CD4-positive, alpha-beta T cell treated with Interleukin-4 for 4 hours (primary cell): ENCODE data around the gene PDZD4.
"Not testable (repeated sequence)": the region's sequence is repeated elsewhere in the genome, so short reads cannot be mapped to it uniquely, and the experiment has no call there.

Experiments
- DNase-seq: peaks from one replicate; pipeline ENCODE4 v3.0.0-alpha.2; 2020

Gene PDZD4

DNA sequence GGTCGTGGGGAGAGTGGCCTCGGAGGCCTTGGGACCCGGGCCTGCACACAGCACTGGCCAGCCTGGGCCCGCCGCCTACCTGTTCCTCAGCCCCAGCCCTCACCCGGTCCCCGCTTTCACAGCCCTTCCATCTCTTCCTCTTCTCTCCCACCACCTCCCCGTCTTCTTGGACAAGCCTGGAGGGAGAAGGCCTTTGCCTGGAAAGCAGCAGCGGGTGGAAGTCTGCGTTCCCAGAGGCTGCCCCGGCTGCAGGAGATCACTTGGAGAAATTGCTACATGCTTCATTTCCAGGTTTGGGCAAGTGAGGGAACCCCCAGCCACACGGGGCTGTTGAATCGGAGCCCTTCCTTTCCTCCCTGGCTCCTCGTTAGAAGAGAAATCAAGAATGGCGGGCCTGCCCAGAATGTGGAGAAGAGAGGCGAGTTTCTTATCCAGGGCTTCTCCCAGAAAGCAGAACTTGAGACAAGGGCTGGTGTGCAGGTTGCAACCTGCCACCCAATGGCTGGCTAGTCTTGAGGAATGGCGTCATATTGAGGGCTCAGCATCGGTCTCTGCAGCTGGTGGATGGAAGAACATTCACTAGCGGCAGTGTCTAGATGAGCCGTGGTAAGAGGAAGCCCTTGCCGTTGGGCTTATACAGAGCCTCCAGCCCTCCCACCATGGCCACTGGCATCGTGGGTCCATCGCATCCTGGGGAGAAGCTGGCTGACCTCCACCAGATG lies 1.2 kb upstream of the PDZD4 start:
- DNase-seq = no peak

- no peak for DNase-seq
Observed at GRCh38 chrX:153830640-153831428, 490 bp upstream of the PDZD4 start.

GRCh38 chrX:153829549-153829798 lies 870 bp downstream of the PDZD4 start:
- no peak for DNase-seq

GRCh38 chrX:153828723-153829548 lies 1.4 kb downstream of the PDZD4 start:
- DNase-seq = no peak

GRCh38 chrX:153828308-153828707 lies 2.0 kb downstream of the PDZD4 start:
- DNase-seq = no peak

GRCh38 chrX:153827903-153828302 lies 2.4 kb downstream of the PDZD4 start:
- no peak for DNase-seq

GRCh38 chrX:153827016-153827415 lies 3.3 kb downstream of the PDZD4 start:
- DNase-seq = no peak

GRCh38 chrX:153825042-153825441 lies 5.3 kb downstream of the PDZD4 start:
- no peak for DNase-seq

- DNase-seq = no peak
Observed at GRCh38 chrX:153824348-153824747, 6.0 kb downstream of the PDZD4 start.

DNA sequence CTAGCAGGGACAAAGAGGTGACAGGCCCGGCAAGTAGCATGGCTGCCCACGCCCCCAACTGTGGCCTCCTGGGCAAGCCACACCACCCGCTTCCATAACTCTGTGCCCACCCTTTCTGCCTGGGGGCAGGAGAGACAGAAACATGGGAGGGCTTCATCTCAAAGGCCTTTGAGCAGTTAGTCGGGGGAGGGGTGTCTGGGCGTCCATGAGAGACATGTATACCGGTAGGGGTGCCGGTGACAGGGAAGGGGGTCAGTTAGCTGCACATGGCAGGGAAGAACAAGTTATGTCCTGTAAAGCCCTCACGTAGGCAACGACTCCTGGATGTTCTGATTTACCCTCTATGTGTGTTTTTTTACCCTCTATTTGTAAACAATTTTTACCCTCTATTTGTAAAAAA lies 9.3 kb downstream of the PDZD4 start:
- no peak for DNase-seq

DNA sequence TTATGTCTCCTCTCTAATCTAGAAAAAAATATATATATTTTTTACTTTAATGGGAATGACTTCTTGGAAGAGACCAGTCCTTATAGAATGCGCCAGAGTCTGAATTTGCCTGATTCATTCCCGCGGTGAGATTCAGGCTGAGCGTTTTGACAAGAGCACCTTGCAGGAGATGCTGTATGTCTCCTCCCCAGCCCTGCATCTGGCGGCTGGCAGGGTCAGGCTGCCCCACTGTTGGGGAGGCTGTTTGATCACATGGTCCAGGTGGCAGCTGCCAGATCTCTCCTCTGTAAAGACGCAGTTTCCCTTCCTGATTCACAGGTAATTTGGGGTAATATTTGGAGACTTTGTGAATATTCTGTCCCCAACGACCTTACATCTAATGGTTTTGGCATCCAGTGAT lies 9.7 kb downstream of the PDZD4 start:
- DNase-seq = no peak

- no peak for DNase-seq
Observed at GRCh38 chrX:153819384-153820040, 10.8 kb downstream of the PDZD4 start.

GRCh38 chrX:153818571-153819383 lies 11.6 kb downstream of the PDZD4 start:
- peak; percentile 14 for DNase-seq

GRCh38 chrX:153818064-153818463 lies 12.3 kb downstream of the PDZD4 start:
- not testable (repeated sequence) for DNase-seq

DNA sequence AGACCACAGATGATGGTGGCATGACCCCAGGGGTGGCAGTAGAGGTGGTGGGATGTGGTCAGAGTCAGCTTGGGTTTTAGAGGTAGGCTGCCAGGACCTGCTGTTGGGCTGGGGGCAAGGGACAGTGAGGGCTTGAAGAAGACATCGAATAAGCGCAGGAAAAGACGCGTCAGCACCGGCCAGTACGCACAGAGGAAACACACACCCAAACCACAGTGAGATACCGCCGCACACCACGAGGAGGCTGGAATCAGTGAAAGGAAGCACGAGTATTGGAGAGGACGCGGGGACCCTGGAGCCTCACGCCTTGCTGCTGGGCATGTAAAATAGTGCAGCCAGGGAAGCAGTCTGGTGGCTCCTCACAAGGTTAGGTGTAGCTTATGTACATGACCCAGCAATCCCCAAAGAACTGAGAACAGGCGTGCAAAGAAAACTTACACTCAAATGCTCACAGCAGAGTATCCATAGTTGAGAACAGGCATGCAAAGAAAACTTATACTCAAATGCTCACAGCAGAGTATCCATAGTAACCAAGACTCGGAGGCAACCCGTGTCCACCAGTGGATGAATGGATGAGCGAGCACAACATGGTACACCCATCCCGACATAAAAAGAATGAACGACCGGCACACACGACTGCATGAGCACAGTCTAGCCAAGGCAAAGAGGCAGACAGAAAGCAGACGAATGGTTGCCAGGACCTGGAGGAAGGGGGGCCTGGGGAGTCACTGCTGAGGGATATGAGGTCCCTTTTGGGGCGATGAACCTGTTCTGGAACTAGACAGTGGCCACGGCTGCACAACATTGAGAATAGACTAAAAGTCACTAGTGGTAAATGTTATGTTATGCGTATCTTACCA lies 13.3 kb downstream of the PDZD4 start:
- DNase-seq = peak; percentile 13

DNA sequence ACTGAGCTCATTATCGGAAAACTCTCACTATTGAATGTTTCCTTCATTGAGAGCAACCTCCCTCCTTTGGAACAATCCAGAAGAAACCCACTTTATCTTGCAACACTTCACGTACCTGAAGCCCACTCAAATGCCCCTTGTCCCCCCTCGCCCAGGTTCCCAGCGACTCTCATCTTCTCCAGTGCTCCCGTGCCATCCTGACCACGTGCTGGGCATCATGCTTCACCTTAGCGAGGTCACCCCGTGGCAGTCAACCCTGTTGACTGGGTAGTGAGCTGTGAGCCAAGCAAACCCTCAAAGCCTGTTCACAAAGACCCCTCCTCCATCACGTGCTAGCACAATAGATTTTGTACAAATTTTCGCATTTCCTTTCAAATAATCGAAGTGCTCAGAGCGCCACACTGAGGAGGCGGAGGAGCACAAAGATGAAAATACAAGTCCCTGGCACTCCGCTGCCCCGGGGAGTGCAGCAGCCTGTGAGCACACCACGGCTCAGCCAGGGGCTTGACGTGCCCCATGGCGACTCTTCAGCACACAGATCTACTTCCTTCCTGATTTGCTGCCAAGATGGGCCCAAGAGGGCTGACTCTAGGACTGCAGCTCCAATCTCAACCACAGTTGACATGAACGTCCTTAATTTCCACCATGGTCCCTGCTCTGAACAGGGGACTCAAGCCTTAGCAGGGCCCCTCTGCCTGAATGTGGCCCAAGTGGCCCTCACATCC lies 15.6 kb downstream of the PDZD4 start:
- DNase-seq = no peak

DNA sequence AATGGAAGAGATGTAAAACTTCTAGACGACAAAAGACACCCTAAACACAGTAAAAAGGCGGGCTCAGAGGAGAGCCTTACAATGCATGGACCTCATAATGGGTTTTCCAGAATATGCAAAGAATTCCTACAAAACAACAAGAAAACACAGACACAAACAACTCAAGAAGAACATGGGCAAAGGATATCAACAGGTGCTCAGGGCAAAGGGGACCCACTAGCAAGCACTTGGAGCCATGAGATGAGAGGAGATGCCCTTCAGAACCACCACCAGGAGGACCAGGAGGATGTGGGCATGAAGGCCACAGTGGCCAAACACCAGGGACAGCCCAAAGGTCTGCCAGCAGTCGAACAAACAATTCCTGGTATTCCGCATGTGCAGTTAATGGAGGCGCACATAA lies 17.2 kb downstream of the PDZD4 start:
- no peak for DNase-seq

- DNase-seq = no peak
Observed at GRCh38 chrX:153812220-153812619, 18.1 kb downstream of the PDZD4 start.

DNA sequence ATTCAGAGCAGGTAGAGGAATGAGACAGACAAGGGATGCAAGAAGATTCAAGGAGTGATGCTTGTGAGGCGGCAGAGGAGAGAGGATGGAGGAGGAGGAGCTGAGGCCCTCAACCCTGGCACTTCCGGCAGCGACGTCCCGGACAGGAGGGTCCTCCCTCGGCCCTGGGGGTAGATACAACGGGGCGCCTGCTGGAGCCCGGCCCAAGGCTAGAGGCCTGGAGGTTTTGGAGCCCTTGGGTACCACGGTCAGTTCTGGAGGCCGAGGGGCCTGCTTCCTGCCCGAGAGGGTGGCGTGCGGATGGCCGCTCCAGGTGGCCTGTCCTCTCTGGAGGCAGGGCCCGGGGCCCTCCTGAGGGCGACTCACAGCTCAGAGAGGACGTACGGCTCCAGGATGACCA lies 22.4 kb downstream of the PDZD4 start:
- no peak for DNase-seq

DNA sequence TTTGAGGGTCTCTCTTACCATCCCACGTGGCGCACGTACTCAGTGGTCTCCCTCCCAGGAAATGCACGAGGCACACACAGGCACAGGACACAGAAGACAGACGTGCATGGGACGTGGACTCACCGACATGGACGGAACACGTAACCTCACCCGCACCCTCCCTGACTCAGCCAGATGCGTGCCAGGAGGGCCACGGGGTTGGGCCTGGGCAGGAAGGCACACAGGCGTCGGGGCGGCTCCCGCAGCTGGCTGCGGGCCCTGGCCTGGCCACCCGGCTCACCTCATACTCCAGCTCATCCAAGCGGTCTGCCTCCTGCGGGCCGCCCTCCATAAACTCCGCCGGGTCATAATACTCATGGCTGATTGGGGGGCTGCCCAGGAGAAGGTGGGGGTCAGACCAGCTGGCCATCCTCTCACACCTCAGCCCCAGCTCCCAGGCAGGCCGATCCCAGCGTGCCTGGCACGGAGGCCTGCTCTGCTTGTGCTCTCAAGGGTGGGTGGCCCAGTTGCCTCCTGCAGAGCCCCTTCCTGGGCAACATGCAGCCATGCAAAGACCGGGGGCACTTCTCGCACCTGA lies 23.3 kb downstream of the PDZD4 start:
- no peak for DNase-seq
